GM12872 (cell line): ENCODE results near the gene EXTL1.

ENCODE experiments used
- TF ChIP-seq, protein P1 (sequence below): IDR thresholded peaks from 3 replicates; pipeline ENCODE4 v1.5.1; 2011; ENCODE audit warnings: low read depth, mild to moderate bottlenecking, low read length, moderate library complexity; ENCODE audit not compliant: insufficient read depth

Gene EXTL1

DNA sequence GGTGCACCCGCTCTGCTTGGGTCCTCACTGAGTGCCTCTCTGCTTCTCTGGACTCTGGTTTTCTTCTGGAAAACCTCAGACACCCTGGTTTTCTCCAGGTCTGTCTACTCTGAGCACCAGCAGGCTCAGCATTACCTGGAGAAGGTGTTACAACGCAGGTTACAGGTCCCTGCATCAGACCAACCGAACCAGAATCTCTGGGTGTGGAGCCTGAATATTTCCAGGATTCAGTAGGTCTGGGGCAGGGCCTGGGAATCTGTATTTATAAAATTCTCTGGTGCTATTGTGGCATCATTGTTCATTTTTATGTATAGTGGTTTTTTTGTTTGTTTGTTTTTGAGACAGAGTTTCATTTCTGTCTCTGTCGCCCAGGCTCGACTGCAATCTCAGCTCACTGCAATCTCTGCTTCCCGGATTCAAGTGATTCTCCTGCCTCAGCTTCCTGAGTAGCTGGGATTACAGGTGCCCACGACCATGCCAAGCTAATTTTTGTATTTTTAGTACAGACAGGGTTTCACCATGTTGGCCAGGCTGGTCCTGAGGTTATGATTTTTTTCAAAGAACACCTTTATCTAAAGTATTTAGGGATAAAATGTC, 25.8 kb downstream of the EXTL1 start:
- TF ChIP-seq, protein P1, sequence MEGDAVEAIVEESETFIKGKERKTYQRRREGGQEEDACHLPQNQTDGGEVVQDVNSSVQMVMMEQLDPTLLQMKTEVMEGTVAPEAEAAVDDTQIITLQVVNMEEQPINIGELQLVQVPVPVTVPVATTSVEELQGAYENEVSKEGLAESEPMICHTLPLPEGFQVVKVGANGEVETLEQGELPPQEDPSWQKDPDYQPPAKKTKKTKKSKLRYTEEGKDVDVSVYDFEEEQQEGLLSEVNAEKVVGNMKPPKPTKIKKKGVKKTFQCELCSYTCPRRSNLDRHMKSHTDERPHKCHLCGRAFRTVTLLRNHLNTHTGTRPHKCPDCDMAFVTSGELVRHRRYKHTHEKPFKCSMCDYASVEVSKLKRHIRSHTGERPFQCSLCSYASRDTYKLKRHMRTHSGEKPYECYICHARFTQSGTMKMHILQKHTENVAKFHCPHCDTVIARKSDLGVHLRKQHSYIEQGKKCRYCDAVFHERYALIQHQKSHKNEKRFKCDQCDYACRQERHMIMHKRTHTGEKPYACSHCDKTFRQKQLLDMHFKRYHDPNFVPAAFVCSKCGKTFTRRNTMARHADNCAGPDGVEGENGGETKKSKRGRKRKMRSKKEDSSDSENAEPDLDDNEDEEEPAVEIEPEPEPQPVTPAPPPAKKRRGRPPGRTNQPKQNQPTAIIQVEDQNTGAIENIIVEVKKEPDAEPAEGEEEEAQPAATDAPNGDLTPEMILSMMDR = no peak

DNA sequence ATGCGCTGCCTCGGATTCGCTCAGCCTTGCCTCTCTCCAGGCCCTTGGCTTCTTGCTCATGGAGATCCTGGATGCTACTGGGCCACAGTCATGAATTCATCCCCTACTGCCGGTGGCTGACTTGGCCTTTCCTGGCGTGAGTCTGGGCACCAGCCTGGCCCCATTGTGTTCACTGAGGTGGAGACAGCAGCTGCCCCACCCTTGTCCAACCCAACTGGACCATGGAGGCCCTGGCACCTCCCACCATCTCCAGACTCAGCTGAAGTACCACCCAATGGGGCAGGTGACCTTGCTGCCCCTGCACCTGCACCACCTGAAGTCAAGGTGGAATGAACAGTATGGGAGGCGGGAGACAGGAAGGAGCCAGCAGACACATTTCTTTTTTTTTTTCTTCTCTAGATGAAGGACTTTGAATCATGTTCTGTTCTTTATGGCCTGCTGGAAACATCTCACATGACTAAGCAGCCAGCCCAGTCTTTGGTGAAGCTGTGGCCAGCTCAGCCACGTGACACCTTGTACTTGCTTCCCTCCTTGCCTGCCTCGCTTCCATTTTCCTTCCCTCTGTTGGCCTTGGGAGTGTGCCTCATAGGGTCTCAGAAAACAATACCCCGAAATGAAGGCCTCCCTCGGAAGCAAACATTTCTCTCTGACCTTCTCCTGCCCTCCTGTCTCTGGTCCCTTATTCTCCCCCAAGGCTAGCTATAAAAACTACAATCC, 28.1 kb downstream of the EXTL1 start:
- TF ChIP-seq, protein P1 = no peak

DNA sequence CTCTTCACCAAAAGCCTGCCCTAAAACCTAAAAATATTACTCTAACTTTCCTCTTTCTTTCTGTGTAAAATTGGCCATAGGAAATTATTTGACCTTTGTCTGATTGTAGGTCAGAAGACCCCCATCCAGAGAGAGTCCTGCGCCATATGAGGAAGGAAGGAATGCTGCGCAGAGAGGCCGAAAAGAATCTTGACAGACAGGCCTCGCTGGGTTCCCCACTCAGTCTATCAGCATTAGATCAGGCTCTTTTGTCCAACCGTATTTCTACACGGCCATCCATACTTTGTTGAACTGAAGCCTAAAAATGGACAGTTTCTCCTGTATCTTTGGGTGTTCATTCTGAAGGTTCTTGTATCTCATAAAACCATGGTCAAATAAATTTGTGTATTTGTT, 28.7 kb downstream of the EXTL1 start:
- TF ChIP-seq, protein P1 = no peak

DNA sequence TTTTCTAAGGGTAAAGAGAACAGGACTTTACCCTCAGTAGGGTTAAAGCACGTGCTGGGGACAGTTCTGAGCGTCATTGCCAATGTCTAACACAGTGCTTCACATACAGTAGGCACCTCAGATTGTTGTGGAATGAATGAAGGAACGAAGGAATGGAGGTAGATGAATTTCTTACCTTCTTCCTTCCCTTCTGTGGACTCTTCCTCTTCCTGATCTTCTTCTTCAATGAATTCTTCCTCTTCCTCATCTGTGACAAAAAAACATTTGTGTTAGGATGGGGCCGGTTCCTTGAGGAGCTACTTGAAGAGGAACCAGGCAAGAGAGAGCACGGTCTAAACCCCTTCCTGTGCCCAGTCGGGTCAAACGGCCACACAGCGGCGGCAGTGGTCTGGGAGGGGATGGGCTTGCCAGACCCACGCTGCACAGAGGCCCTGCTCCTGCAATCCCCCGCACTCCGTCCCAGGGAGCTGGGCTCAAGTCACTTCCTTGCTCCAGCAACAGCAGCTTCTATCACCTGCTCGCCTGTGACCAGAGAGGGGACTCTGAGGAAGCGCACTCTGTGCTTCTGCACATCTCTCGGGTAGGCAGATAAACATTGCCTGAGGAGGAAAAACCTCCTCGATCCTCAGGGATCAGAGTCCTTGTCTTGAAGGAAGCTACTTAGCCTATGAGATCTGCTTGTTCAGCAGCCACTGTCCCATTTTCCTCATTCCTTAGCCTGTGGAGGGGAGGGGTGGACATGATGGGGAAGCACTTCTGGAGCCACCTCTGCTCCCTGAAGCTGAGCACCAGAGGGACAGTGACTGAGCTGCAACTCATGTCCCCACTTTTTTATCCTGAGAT, 32.4 kb downstream of the EXTL1 start:
- TF ChIP-seq, protein P1 = no peak

DNA sequence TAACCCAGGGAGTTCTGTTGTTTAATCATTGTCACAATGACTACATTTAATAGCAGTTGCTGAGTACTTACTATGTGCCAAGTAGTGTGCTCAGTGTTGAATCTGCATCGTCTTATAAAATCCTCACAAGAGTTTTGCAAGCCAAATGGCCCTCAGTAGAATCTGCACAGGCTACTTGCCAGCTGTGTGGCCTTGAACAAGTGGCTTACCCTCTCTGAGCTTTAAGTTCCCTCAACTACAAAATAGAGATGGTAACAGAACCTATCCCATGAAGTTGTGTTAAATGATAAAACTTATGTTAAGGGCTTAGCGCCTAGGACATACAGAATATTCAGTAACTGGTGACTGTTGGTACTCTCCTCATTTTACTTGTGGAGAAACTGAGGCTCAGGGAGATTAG, 33.5 kb downstream of the EXTL1 start:
- TF ChIP-seq, protein P1 = no peak

DNA sequence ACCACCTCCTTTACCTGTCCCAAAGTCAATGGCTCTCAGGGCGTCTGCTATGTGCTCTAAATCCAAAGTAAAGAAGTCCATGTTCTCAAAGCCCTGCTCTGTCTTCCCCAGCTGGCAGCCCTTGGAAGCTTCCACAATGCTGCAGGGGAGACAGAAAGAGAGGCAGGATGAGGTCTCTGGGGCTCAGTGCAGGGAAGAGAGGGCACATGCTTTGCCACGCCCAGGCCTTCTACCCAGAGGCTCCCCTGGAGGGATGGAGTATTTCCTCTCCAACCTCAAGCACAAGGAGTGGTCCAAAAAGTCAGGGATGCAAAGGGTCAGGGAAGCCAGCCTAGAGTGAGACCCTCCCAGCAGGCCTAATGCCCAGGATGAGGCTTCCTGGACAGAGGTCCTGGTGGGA, 35.6 kb downstream of the EXTL1 start:
- TF ChIP-seq, protein P1 = no peak

DNA sequence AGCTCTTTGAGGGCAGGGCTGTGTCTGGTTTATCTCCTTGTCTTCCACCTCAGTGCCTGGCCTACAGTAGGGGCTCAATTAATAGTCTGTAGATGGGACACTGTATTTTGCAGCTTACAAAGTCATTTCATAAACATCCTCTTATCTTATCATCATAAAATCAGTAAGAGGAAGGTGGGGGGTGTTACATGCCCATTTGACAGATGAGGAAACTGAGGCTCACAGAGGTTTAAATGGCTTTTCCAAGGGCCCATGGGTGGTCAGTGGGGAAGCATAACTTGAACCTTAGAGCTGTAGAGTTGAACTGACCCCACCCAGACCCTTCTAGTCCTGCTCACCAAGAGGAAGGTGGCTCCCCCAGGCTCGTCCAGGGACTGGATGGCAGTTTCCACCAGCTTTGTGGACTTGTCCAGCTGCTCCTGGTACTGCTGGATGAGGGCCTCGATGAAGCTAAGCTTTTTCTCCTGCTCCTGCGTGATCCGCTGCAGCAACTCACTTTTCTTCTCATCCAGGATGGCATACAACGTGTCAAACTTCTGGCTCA, 36.5 kb downstream of the EXTL1 start:
- TF ChIP-seq, protein P1 = no peak
